GM21367 (cell line): Measurements from ENCODE around the gene TENM4.

Source experiments
- ATAC-seq: cut with Tn5 transposase; IDR thresholded peaks from one replicate; pipeline ENCODE4 v1.9.1; 2021; ENCODE audit not compliant: unreplicated experiment

TENM4 gene

GRCh38 chr11:79189601-79190000, 251.2 kb downstream of the TENM4 start:
- ATAC-seq = no peak

- ATAC-seq = no peak
Observed at GRCh38 chr11:79189055-79189454, 251.8 kb downstream of the TENM4 start.

- ATAC-seq = no peak
Observed at GRCh38 chr11:79186669-79187068, 254.2 kb downstream of the TENM4 start.

GRCh38 chr11:79185351-79185750, 255.5 kb downstream of the TENM4 start:
- ATAC-seq = no peak

GRCh38 chr11:79184285-79184684, 256.5 kb downstream of the TENM4 start:
- no peak for ATAC-seq

GRCh38 chr11:79182794-79183193, 258.0 kb downstream of the TENM4 start:
- ATAC-seq = no peak

- ATAC-seq = no peak
Observed at GRCh38 chr11:79179087-79179486, 261.7 kb downstream of the TENM4 start.

GRCh38 chr11:79174045-79175008, 266.5 kb downstream of the TENM4 start:
- no peak for ATAC-seq

- ATAC-seq = no peak
Observed at GRCh38 chr11:79173615-79174014, 267.2 kb downstream of the TENM4 start.

GRCh38 chr11:79170321-79170720, 270.5 kb downstream of the TENM4 start:
- no peak for ATAC-seq

GRCh38 chr11:79168530-79169110, 272.2 kb downstream of the TENM4 start:
- no peak for ATAC-seq

GRCh38 chr11:79167510-79168188, 273.2 kb downstream of the TENM4 start:
- no peak for ATAC-seq

- ATAC-seq = no peak
Observed at GRCh38 chr11:79165908-79166307, 274.9 kb downstream of the TENM4 start.

- ATAC-seq = no peak
Observed at GRCh38 chr11:79160791-79161403, 279.9 kb downstream of the TENM4 start.

GRCh38 chr11:79159657-79160450, 281.0 kb downstream of the TENM4 start:
- no peak for ATAC-seq

GRCh38 chr11:79157738-79158137, 283.1 kb downstream of the TENM4 start:
- ATAC-seq = no peak

GRCh38 chr11:79156031-79156430, 284.8 kb downstream of the TENM4 start:
- no peak for ATAC-seq

- no peak for ATAC-seq
Observed at GRCh38 chr11:79155237-79155636, 285.6 kb downstream of the TENM4 start.

- ATAC-seq = no peak
Observed at GRCh38 chr11:79152511-79152910, 288.3 kb downstream of the TENM4 start.

- no peak for ATAC-seq
Observed at GRCh38 chr11:79151396-79151795, 289.4 kb downstream of the TENM4 start.

GRCh38 chr11:79150966-79151365, 289.9 kb downstream of the TENM4 start:
- ATAC-seq = no peak
